Spleen (tissue), 7 donors: ENCODE data around the gene MERTK.

ENCODE experiments used
- CTCF ChIP-seq, 11 experiments: fragments of 200-600 bp in 7 of 11; fragments of 450-650 bp in 4 of 11; sonication (generic) in 4 of 11; IDR thresholded peaks in 8 of 11; conservative IDR thresholded peaks in 3 of 11; 1 replicate in 7 of 11; 2 replicates in 4 of 11; pipeline versions ENCODE4 v1.4.0 to v1.8.0; 2016 to 2021; ENCODE audit warnings: antibody characterized with exemption in 11 of 11, inconsistent platforms in 4 of 11, mild to moderate bottlenecking in 1 of 11
- POLR2A ChIP-seq, 3 donors: fragments of 450-650 bp; IDR thresholded peaks; one replicate each; pipeline ENCODE4 v1.5.1; 2017; ENCODE audit warnings: antibody characterized with exemption in 3 of 3, mild to moderate bottlenecking in 1 of 3
- donor health status: DM: no; HTN: no; CAD: no; lungs with moderate emphysema.
- donor health status: DM: no; HTN: no; CAD: no.
- donor health status: DM: no; HTN: no; CAD: no.

GRCh38 chr2:112001136-112001715 lies 102.8 kb downstream of the MERTK start:
- no peak for TF ChIP-seq POLR2A (IDR thresholded peaks at IDR 0.05)
- no peak for TF ChIP-seq CTCF (IDR thresholded peaks at IDR 0.05 in 8 of 11, conservative IDR thresholded peaks at IDR 0.05 in 3 of 11)
